ENCODE results near the gene NEK6. TPM values are rescaled to one million over a fixed set of nuclear protein-coding genes. Genes with fewer than 3 reads are reported as not detected.
A peak's percentile ranks its signal among the peaks of the same experiment; 100 is the strongest.

Gene NEK6
- total RNA-seq, 4 donors from 2014 or later: 6.0 to 14.7 (median 9.1) TPM

- peak in 1 of 2 donors; percentile 12 for DNase-seq (ENCODE audit: low spot score in 2 of 2)
- H3K4me3 ChIP-seq (ENCODE audit: low read depth, poor library complexity, severe bottlenecking): no peak overlapping the region
- 87 to 91% methylated on average over 13 of the region's 13 CpGs for WGBS, 2 donors
- intact Hi-C loops (cut with DNase I; ENCODE audit: low total_unique reads): no loop called here
- TF ChIP-seq, protein P1, sequence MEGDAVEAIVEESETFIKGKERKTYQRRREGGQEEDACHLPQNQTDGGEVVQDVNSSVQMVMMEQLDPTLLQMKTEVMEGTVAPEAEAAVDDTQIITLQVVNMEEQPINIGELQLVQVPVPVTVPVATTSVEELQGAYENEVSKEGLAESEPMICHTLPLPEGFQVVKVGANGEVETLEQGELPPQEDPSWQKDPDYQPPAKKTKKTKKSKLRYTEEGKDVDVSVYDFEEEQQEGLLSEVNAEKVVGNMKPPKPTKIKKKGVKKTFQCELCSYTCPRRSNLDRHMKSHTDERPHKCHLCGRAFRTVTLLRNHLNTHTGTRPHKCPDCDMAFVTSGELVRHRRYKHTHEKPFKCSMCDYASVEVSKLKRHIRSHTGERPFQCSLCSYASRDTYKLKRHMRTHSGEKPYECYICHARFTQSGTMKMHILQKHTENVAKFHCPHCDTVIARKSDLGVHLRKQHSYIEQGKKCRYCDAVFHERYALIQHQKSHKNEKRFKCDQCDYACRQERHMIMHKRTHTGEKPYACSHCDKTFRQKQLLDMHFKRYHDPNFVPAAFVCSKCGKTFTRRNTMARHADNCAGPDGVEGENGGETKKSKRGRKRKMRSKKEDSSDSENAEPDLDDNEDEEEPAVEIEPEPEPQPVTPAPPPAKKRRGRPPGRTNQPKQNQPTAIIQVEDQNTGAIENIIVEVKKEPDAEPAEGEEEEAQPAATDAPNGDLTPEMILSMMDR (IDR thresholded peaks at IDR 0.05): no peak
- TF ChIP-seq POLR2A (IDR thresholded peaks at IDR 0.05): no peak
Observed at GRCh38 chr9:124357721-124358361, 100.1 kb downstream of the NEK6 start.

DNA sequence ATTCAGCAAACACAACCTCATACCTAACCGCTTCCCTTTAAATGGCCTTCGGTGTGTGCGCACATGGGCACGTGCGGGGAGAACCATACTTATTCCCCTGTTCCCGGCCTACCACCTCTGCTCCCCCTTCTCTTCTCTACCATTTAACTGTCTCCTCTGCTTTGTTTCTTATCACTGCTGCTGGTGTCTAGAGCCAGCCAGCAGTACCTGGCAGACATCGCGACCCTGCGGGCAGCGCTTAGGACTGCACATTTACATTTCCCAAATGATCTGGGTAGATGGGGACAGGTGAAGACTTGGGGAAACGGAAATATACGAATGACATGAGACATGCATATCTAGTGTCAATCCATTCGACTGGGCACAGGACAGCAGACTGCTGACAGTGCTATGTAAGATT lies 100.9 kb downstream of the NEK6 start:
- H3K4me3 ChIP-seq (ENCODE audit: low read depth, poor library complexity, severe bottlenecking): no peak overlapping the region
- intact Hi-C loops (cut with DNase I; ENCODE audit: low total_unique reads): no loop called here
- WGBS, 2 donors: 92 to 95% methylated on average over 13 of the region's 13 CpGs
- TF ChIP-seq, protein P1 (IDR thresholded peaks at IDR 0.05): no peak
- no peak for TF ChIP-seq POLR2A (IDR thresholded peaks at IDR 0.05)
- no peak for DNase-seq (ENCODE audit: low spot score in 2 of 2)

GRCh38 chr9:124359426-124359825 lies 101.7 kb downstream of the NEK6 start:
- H3K4me3 ChIP-seq (ENCODE audit: low read depth, poor library complexity, severe bottlenecking): no peak overlapping the region
- intact Hi-C loops (cut with DNase I; ENCODE audit: low total_unique reads): no loop called here
- TF ChIP-seq, protein P1 (IDR thresholded peaks at IDR 0.05): no peak
- no peak for TF ChIP-seq POLR2A (IDR thresholded peaks at IDR 0.05)
- DNase-seq (ENCODE audit: low spot score in 2 of 2): peak in 1 of 2 donors; percentile 7
- WGBS, 2 donors: 96 to 97% methylated on average over 6 of the region's 6 CpGs

- 90 to 91% methylated on average over 11 of the region's 11 CpGs for WGBS, 2 donors
- no peak overlapping the region for H3K4me3 ChIP-seq (ENCODE audit: low read depth, poor library complexity, severe bottlenecking)
- no peak for TF ChIP-seq POLR2A (IDR thresholded peaks at IDR 0.05)
- TF ChIP-seq, protein P1 (IDR thresholded peaks at IDR 0.05): no peak
- DNase-seq (ENCODE audit: low spot score in 2 of 2): no peak
- intact Hi-C loops (cut with DNase I; ENCODE audit: low total_unique reads): no loop called here
Observed at GRCh38 chr9:124359855-124360678, 102.3 kb downstream of the NEK6 start.

DNA sequence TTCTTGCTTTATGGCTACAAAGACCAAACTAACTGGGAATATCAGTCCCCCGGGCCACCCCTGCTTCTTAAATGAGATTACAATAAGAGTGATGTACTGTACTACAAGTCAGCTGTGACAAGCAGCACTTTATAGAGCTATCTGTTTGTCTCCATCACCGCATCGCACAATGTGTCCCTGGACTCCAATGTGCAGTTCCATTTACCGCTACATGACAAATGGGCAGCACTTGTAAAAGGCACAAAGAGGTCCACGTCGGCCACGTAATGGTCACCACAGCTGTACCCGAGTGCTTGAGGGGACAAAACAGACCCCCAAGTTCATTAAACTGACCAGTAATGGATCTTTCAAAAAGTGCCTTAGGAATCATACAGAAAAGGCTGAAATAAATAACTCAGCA lies 103.4 kb downstream of the NEK6 start:
- intact Hi-C loops (cut with DNase I; ENCODE audit: low total_unique reads): no loop called here
- H3K4me3 ChIP-seq (ENCODE audit: low read depth, poor library complexity, severe bottlenecking): no peak overlapping the region
- TF ChIP-seq, protein P1 (IDR thresholded peaks at IDR 0.05): no peak
- TF ChIP-seq POLR2A (IDR thresholded peaks at IDR 0.05): no peak
- WGBS, 2 donors: 91 to 95% methylated on average over 8 of the region's 8 CpGs
- no peak for DNase-seq (ENCODE audit: low spot score in 2 of 2)

Data from lower leg skin (tissue), 4 donors.